OCI-LY7 (cell line): ENCODE data around the gene AFMID. TPM values are rescaled to one million over a fixed set of nuclear protein-coding genes. Genes with fewer than 3 reads are reported as not detected.
A peak's percentile ranks its signal among the peaks of the same experiment; 100 is the strongest.

Experiments
- BruUV-seq: library from RNA; stranded (reverse); fragments of 400-500 nt; replicated peaks from 2 replicates; lab custom pipeline; 2021; lab: Mats Ljungman, UMichigan
- CTCF ChIA-PET: fragments of 300-600 bp; sonication (Branson Sonifier 250); formaldehyde crosslinking; loops from one replicate; lab custom pipeline; 2022; ENCODE audit warnings: antibody characterized with exemption; ENCODE audit not compliant: unreplicated experiment; lab: Charles Lee
- POLR2A ChIA-PET: fragments of 300-600 bp; sonication (Branson Sonifier 250); formaldehyde crosslinking; loops from one replicate; lab custom pipeline; 2022; ENCODE audit warnings: antibody characterized with exemption; lab: Charles Lee
- DNase-seq: peaks from one replicate; pipeline ENCODE4 v3.0.0-alpha.2; 2015; ENCODE audit warnings: low spot score
- H2AFZ ChIP-seq: fragments of 200-600 bp; sonication (generic), shearing (Covaris generic); 2 replicates; pipeline ENCODE4 v1.6.1; 2014; ENCODE audit warnings: mild to moderate bottlenecking, antibody characterized with exemption, low read length, moderate library complexity
- H3K27ac ChIP-seq: fragments of 200-600 bp; sonication (generic); 2 replicates; pipeline ENCODE4 v1.5.1; 2014; ENCODE audit warnings: mixed run types, low read depth, mild to moderate bottlenecking, moderate library complexity, low read length, inconsistent platforms; ENCODE audit not compliant: poor library complexity, severe bottlenecking
- H3K36me3 ChIP-seq: fragments of 200-600 bp; sonication (generic); 2 replicates; pipeline ENCODE4 v1.6.1; 2014; ENCODE audit warnings: mild to moderate bottlenecking, antibody characterized with exemption, low read length, moderate library complexity, mixed read lengths; ENCODE audit not compliant: insufficient read depth
- H3K4me1 ChIP-seq: fragments of 200-600 bp; sonication (generic); 2 replicates; pipeline ENCODE4 v1.5.1; 2014; ENCODE audit warnings: mild to moderate bottlenecking, low read length; ENCODE audit not compliant: insufficient read depth, poor library complexity, severe bottlenecking
- H3K4me2 ChIP-seq: fragments of 200-600 bp; sonication (generic); 2 replicates; pipeline ENCODE4 v1.6.1; 2014; ENCODE audit warnings: mild to moderate bottlenecking, low read length
- H3K4me3 ChIP-seq: fragments of 200-600 bp; sonication (generic); 2 replicates; pipeline ENCODE4 v1.5.1; 2014; ENCODE audit warnings: mild to moderate bottlenecking, low read depth, low read length; ENCODE audit not compliant: poor library complexity, severe bottlenecking
- H3K79me2 ChIP-seq: fragments of 200-600 bp; sonication (generic); 2 replicates; pipeline ENCODE4 v1.6.1; 2016; ENCODE audit warnings: low read depth, mild to moderate bottlenecking, low read length, moderate library complexity, mixed read lengths; ENCODE audit not compliant: insufficient read depth
- H3K9me2 ChIP-seq: fragments of 200-600 bp; sonication (generic); 2 replicates; pipeline ENCODE4 v1.6.1; 2016; ENCODE audit warnings: mild to moderate bottlenecking, low read length, mixed read lengths; ENCODE audit not compliant: insufficient read depth
- H3K9me3 ChIP-seq: fragments of 200-600 bp; sonication (generic); 2 replicates; pipeline ENCODE4 v1.6.1; 2014; ENCODE audit warnings: mild to moderate bottlenecking, mixed run types, low read length, mixed read lengths
- H4K20me1 ChIP-seq: fragments of 200-600 bp; sonication (generic); 2 replicates; pipeline ENCODE4 v1.6.1; 2014; ENCODE audit warnings: mild to moderate bottlenecking, antibody characterized with exemption, low read length, moderate library complexity, mixed read lengths; ENCODE audit not compliant: insufficient read depth
- CTCF ChIP-seq: fragments of 200-600 bp; sonication (generic); conservative IDR thresholded peaks from 2 replicates; pipeline ENCODE4 v1.5.1; 2014; ENCODE audit warnings: mild to moderate bottlenecking, antibody characterized with exemption, low read length, moderate library complexity, mixed read lengths
- EZH2phosphoT487 ChIP-seq: fragments of 200-600 bp; sonication (generic); IDR thresholded peaks from 2 replicates; pipeline ENCODE4 v1.6.1; 2018; ENCODE audit warnings: low read depth, borderline replicate concordance, mild to moderate bottlenecking, mixed run types, antibody characterized with exemption, low read length, moderate library complexity, mixed read lengths
- intact Hi-C: fragments of 100-400 bp; cut with micrococcal nuclease; formaldehyde crosslinking; loops from one replicate; pipeline ENCODE4 v1.10.0; 2022; ENCODE audit not compliant: unreplicated experiment
- total RNA-seq, 2 experiments: library from RNA; depleted of rRNA in 1 of 2; stranded (reverse); fragments of >200 nt in 1 of 2; shearing (Covaris generic) in 1 of 2; gene quantifications; 2 replicates each; pipeline ENCODE4 v1.2.3, GENCODE V29; 2014 to 2022

The AFMID gene
- total RNA-seq, 2 experiments from 2014 or later: 89.1 to 101 TPM

GRCh38 chr17:78238823-78239488 lies 51.8 kb downstream of the AFMID start:
- peak; percentile 55 for DNase-seq
- Histone ChIP-seq H3K36me3 (no peaks in the 10 kb centered on the region), H4K20me1 (no peaks in the 10 kb centered on the region), H3K9me2 (no peaks in the 10 kb centered on the region), H3K79me2 (no peaks in the 10 kb centered on the region), H3K4me1 (peaks cover 66% of the 10 kb centered on the region), H3K27ac (peak overlapping the region; percentile 44), H3K4me3 (peak overlapping the region; percentile 14), H3K9me3 (no peaks in the 10 kb centered on the region), H3K4me2 (peak overlapping the region; percentile 62), H2AFZ (no peak overlapping the region; the same call in 1 of the 2 replicates)
- ChIA-PET POLR2A (interaction anchor here (0.6 kb wide), 1 partner anchor 40 kb away, joined by 3 read pairs; no protein-coding TSS in a partner anchor), CTCF (interaction anchor here (0.6 kb wide), 1 partner anchor 13 kb away, joined by 3 read pairs; no protein-coding TSS in a partner anchor)
- intact Hi-C loops: no loop called here
- TF ChIP-seq CTCF (no peak), EZH2phosphoT487 (no peak)
- BruUV-seq: no TSS peak

GRCh38 chr17:78239489-78239931 lies 52.3 kb downstream of the AFMID start:
- H3K9me2 ChIP-seq: no peaks in the 10 kb centered on the region
- no peaks in the 10 kb centered on the region for H4K20me1 ChIP-seq
- peak; percentile 92 for DNase-seq
- intact Hi-C loops: no loop called here
- H3K79me2 ChIP-seq: no peaks in the 10 kb centered on the region
- H3K36me3 ChIP-seq: no peaks in the 10 kb centered on the region
- peaks cover 66% of the 10 kb centered on the region for H3K4me1 ChIP-seq
- ChIA-PET POLR2A (no interaction called here), CTCF (interaction anchor here (0.6 kb wide), 1 partner anchor 107 kb away, joined by 3 read pairs; no protein-coding TSS in a partner anchor)
- H3K4me3 ChIP-seq: peak overlapping the region; percentile 14
- peak overlapping the region; percentile 44 for H3K27ac ChIP-seq
- H3K9me3 ChIP-seq: no peaks in the 10 kb centered on the region
- TF ChIP-seq CTCF: no peak
- TF ChIP-seq EZH2phosphoT487: no peak
- H3K4me2 ChIP-seq: peak overlapping the region; percentile 62
- no TSS peak for BruUV-seq
- no peak overlapping the region; the same call in 1 of the 2 replicates for H2AFZ ChIP-seq
